HFF-Myc (cell line): ENCODE results near the gene CNTN1.

Source experiments
- DNase-seq: peaks from one replicate; pipeline ENCODE4 v3.0.0-alpha.2; 2011; ENCODE audit warnings: low read depth; ENCODE audit errors: extremely low read depth
- H3K4me3 ChIP-seq: replicated peaks from 2 replicates; pipeline ENCODE4 v1.5.1; 2011; ENCODE audit warnings: low read depth, mild to moderate bottlenecking, control low read depth, low read length
- TF ChIP-seq, protein P1 (sequence below): IDR thresholded peaks from 2 replicates; pipeline ENCODE4 v1.5.1; 2012; ENCODE audit warnings: mild to moderate bottlenecking, low read depth, low read length, control low read depth; ENCODE audit errors: missing control alignments

CNTN1 gene

GRCh38 chr12:41032386-41032785 lies 340.1 kb downstream of the CNTN1 start:
- TF ChIP-seq, protein P1, sequence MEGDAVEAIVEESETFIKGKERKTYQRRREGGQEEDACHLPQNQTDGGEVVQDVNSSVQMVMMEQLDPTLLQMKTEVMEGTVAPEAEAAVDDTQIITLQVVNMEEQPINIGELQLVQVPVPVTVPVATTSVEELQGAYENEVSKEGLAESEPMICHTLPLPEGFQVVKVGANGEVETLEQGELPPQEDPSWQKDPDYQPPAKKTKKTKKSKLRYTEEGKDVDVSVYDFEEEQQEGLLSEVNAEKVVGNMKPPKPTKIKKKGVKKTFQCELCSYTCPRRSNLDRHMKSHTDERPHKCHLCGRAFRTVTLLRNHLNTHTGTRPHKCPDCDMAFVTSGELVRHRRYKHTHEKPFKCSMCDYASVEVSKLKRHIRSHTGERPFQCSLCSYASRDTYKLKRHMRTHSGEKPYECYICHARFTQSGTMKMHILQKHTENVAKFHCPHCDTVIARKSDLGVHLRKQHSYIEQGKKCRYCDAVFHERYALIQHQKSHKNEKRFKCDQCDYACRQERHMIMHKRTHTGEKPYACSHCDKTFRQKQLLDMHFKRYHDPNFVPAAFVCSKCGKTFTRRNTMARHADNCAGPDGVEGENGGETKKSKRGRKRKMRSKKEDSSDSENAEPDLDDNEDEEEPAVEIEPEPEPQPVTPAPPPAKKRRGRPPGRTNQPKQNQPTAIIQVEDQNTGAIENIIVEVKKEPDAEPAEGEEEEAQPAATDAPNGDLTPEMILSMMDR = no peak
- no peak overlapping the region for H3K4me3 ChIP-seq
- no peak for DNase-seq

DNA sequence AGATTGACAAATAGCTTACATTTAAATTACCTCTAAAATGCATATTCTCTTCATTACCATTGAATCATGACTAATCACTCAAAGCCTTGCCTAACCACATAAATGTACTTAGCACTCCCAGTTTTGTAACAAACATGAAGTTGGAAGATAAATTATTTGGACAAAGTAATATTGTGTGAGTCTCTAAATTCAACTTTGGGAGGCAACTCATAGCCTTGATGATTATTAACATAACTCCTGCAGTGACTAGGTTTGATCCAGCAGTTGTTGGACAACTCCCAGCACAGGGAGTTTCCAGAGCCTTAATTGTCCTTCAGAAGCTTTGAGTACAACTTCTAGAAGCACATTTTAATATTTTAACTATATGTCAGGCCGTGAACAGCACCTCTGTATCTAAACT lies 342.4 kb downstream of the CNTN1 start:
- no peak for DNase-seq
- TF ChIP-seq, protein P1 = no peak
- no peak overlapping the region for H3K4me3 ChIP-seq

GRCh38 chr12:41039461-41039860 lies 347.2 kb downstream of the CNTN1 start:
- TF ChIP-seq, protein P1 = no peak
- DNase-seq = no peak

DNA sequence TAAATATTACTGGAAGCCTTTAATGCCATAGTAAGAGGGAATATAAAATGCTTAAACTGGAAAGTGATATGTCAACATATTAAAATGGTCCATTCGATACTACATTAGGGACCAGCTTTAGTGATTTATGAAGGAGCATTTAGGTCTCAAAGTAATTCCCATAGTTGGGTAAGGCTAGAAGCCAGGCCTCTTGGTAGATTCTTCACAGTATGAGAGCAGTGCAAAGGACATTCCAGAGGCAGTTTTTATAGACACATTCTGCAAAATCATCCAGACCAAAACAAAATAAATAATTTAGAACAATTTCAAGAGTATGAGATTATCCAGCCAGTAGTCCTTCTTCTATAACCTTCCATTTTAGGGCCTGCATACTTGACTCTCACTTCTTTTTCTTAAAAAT lies 353.3 kb downstream of the CNTN1 start:
- TF ChIP-seq, protein P1 = no peak
- DNase-seq = no peak
- H3K4me3 ChIP-seq = no peak overlapping the region

More at GRCh38 chr12:41039461-41039860, 347.2 kb downstream of the CNTN1 start:
- no peak overlapping the region for H3K4me3 ChIP-seq

- DNase-seq = no peak
- H3K4me3 ChIP-seq = no peak overlapping the region
- TF ChIP-seq, protein P1 = no peak
Observed at GRCh38 chr12:41049033-41049432, 356.8 kb downstream of the CNTN1 start.

DNA sequence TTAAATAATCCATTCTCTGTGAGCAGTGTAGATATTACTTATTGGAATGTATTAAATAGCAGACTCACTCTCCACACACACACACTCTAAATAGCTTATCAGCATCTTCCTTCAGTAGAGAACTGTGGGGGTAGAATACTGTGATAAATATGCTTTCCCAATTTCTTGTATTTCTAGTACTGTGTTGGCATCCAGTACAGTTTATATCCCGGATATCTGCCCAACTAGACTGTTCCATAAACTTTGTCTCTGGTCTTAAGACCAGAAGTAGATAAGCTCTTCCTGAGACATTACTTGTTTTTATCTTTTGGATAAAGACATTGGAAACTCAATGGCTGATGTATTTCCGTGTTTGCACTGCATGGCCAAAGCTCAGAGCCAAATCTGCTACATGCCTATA lies 359.7 kb downstream of the CNTN1 start:
- no peak overlapping the region for H3K4me3 ChIP-seq
- TF ChIP-seq, protein P1 = no peak
- DNase-seq = no peak

GRCh38 chr12:41052441-41052840 lies 360.2 kb downstream of the CNTN1 start:
- DNase-seq = no peak
- H3K4me3 ChIP-seq = no peak overlapping the region
- TF ChIP-seq, protein P1 = no peak
